Kidney epithelial cell (primary cell): ENCODE data around the gene FCHSD2. TPM values are rescaled to one million over a fixed set of nuclear protein-coding genes. Genes with fewer than 3 reads are reported as not detected.

Source experiments
- DNase-seq: peaks from one replicate; pipeline ENCODE4 v3.0.0-alpha.2; 2010; ENCODE audit warnings: low read depth
- H3K27me3 ChIP-seq: 2 replicates; pipeline ENCODE4 v1.6.0; 2011; ENCODE audit warnings: low read length; ENCODE audit not compliant: control insufficient read depth, insufficient read depth
- H3K36me3 ChIP-seq: 2 replicates; pipeline ENCODE4 v1.5.1; 2011; ENCODE audit warnings: low read length; ENCODE audit not compliant: control insufficient read depth, insufficient read depth
- H3K4me3 ChIP-seq: 2 replicates; pipeline ENCODE4 v1.5.1; 2011; ENCODE audit warnings: low read depth, mild to moderate bottlenecking, control low read depth, low read length
- total RNA-seq: library from RNA; depleted of rRNA; stranded (reverse); fragments of >200 nt; gene quantifications from 2 replicates; pipeline ENCODE4 v1.2.3, GENCODE V29; 2015
- TF ChIP-seq, protein P1 (sequence below): IDR thresholded peaks from 2 replicates; pipeline ENCODE4 v1.5.1; 2011; ENCODE audit warnings: mild to moderate bottlenecking, moderate library complexity, low read length, control low read depth, inconsistent platforms; ENCODE audit not compliant: insufficient read depth, poor library complexity, severe bottlenecking

FCHSD2 gene
- total RNA-seq, 1 donor from 2014 or later, result 13.2 TPM

DNA sequence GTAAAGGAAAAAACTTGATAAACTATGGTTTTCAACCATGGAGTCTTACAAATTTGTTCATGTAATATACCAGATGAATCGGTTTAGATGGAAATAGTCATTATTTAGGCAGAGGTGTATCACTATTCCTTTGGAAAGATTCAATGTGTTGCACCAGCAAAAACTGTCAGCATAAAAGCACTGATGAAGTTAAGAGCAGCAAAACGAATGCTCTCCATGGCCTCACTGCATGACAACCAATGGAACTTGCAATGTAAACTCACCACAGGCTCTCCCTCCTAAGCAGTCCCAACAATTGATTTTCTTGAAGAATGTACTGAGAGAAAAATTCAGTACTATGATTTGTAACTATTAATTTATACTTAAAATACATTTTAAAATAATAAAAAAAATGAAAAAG lies 139.9 kb downstream of the FCHSD2 start:
- TF ChIP-seq, protein P1, sequence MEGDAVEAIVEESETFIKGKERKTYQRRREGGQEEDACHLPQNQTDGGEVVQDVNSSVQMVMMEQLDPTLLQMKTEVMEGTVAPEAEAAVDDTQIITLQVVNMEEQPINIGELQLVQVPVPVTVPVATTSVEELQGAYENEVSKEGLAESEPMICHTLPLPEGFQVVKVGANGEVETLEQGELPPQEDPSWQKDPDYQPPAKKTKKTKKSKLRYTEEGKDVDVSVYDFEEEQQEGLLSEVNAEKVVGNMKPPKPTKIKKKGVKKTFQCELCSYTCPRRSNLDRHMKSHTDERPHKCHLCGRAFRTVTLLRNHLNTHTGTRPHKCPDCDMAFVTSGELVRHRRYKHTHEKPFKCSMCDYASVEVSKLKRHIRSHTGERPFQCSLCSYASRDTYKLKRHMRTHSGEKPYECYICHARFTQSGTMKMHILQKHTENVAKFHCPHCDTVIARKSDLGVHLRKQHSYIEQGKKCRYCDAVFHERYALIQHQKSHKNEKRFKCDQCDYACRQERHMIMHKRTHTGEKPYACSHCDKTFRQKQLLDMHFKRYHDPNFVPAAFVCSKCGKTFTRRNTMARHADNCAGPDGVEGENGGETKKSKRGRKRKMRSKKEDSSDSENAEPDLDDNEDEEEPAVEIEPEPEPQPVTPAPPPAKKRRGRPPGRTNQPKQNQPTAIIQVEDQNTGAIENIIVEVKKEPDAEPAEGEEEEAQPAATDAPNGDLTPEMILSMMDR, result no peak
- no peak for DNase-seq
- no peaks in the 10 kb centered on the region for H3K27me3 ChIP-seq
- no peak overlapping the region for H3K4me3 ChIP-seq
- H3K36me3 ChIP-seq, result no peaks in the 10 kb centered on the region

DNA sequence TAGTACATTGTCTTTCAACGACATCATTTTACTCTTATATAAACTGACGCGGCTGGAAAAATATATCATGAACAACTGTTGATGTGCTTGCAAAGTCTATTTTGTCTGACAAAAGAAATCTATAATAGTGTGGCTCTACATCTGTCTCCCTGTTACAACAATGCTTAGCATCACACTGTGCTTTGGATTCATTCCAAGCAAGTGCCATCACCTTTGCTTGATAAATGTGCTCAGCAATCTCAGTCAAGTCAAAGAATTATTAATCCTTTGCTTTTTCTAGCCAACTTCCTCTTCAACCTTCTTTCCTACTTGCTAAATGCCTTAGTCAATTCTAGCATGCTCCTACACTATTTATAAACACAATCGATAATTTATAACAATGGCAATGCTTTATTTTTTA lies 140.5 kb downstream of the FCHSD2 start:
- Histone ChIP-seq H3K27me3 (no peaks in the 10 kb centered on the region), H3K36me3 (no peaks in the 10 kb centered on the region), H3K4me3 (no peak overlapping the region)
- TF ChIP-seq, protein P1, result no peak
- DNase-seq, result no peak

DNA sequence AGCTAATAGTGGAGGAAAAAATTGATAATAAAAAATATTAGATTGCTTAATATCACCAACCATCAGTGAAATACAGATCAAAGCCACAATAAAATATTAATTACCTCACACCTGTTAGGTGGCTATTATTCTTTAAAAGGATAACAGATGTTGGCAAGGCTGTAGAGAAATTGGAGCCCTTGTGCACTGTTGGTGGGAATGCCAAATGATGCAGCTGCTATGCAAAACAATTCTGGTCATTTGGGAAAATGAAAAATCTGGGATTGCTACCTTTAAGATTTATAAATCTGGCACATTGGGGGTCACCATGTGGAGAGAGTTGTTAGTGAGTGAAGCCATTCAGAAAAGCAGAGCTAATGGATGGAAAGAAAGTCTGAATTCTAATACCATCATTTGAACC lies 143.4 kb downstream of the FCHSD2 start:
- H3K4me3 ChIP-seq, result no peak overlapping the region
- H3K36me3 ChIP-seq, result no peaks in the 10 kb centered on the region
- H3K27me3 ChIP-seq, result no peaks in the 10 kb centered on the region
- DNase-seq, result no peak
- TF ChIP-seq, protein P1, result no peak

DNA sequence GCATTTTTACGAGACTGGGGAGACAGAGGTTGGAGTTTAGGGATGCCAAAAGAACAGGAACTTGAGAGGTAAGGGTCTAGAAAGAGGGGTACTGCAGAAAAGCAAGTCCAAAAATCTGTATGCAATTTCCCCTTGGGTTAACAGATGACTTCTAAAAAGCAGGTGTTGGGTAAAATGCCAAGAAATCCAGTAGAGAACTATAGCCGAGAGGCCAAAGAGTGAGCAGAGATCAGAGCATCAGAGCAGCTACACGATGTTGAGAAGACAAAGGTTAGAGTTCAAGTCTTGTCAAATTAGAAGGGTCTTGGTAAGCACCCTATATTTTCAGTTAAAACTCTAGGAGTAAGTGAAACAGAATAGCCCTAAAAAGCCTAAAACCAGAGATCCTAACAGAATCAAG lies 145.2 kb downstream of the FCHSD2 start:
- TF ChIP-seq, protein P1, result no peak
- no peak overlapping the region for H3K4me3 ChIP-seq
- DNase-seq, result no peak

DNA sequence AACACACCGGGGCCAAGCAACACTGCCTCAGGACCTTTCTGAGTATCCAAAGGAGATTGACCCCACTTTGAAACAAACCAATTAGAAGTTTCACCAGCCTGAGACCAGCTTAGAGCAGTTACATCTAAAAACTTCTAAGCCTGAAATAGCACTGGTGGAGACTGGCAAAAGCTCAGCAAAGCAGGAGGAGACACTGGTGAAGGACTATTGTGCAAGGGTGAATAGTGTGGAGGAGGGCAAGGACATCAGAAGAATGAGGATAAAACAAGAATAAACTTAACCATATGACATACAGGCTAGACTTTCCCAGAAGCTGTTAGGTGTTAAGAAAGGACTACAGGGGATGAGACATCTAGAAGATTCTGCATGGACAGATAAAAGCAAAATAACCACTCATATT lies 152.4 kb downstream of the FCHSD2 start:
- H3K36me3 ChIP-seq, result no peaks in the 10 kb centered on the region
- no peak for DNase-seq
- TF ChIP-seq, protein P1, result no peak
- H3K4me3 ChIP-seq, result no peak overlapping the region
- H3K27me3 ChIP-seq, result no peaks in the 10 kb centered on the region

More for the DNA sequence above, 145.2 kb downstream of the FCHSD2 start:
- H3K27me3 ChIP-seq, result no peaks in the 10 kb centered on the region
- no peaks in the 10 kb centered on the region for H3K36me3 ChIP-seq

DNA sequence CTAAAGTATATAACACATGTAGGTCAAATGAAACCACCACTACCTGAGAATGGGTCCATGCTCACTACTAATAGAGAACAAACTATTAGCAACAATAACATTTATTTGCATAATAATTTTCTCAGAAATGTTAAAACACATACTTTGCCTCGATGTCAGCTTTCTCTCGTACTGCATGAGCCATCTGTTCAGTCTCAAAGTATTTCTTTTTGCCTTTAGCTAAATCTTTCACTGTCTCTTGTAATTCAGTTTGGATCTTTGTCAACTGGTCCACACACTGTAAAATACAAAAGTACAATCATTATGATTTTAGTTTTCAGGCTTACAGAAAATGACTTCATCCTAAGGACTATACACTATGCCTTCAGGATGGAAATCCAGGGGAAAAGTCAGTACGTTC lies 153.3 kb downstream of the FCHSD2 start:
- no peaks in the 10 kb centered on the region for H3K36me3 ChIP-seq
- DNase-seq, result no peak
- TF ChIP-seq, protein P1, result no peak
- no peaks in the 10 kb centered on the region for H3K27me3 ChIP-seq
- H3K4me3 ChIP-seq, result no peak overlapping the region
